PC-3 (cell line): ENCODE results near the gene ATP8A2. TPM values are rescaled to one million over a fixed set of nuclear protein-coding genes. Genes with fewer than 3 reads are reported as not detected.

Experiments used
- ATAC-seq: fragments of 200-7000 bp; cut with Tn5 transposase; 2 replicates; pipeline ENCODE4 v1.9.1; 2020; ENCODE audit warnings: mild to moderate bottlenecking, moderate library complexity
- BruUV-seq: library from RNA; stranded (reverse); fragments of 400-500 nt; replicated peaks from 2 replicates; lab custom pipeline; 2021; lab: Mats Ljungman, UMichigan
- CTCF ChIA-PET: fragments of 300-600 bp; sonication (Branson Sonifier 250); formaldehyde crosslinking; loops from one replicate; lab custom pipeline; 2022; ENCODE audit warnings: antibody characterized with exemption; lab: Charles Lee
- POLR2A ChIA-PET: fragments of 300-600 bp; sonication (Branson Sonifier 250); formaldehyde crosslinking; loops from one replicate; lab custom pipeline; 2022; ENCODE audit warnings: antibody characterized with exemption; ENCODE audit not compliant: unreplicated experiment; lab: Charles Lee
- DNase-seq: peaks from one replicate; pipeline ENCODE4 v3.0.0-alpha.2; 2015
- H2AFZ ChIP-seq: fragments of 300-600 bp; sonication (generic); 2 replicates; pipeline ENCODE4 v1.6.0; 2016; ENCODE audit warnings: antibody characterized with exemption, low read length
- H3F3A ChIP-seq: fragments of 300-600 bp; sonication (generic); one replicate; pipeline ENCODE4 v1.6.0; 2017; ENCODE audit warnings: antibody characterized with exemption, low read length, control low read depth, mild to moderate bottlenecking; ENCODE audit not compliant: unreplicated experiment
- H3K27ac ChIP-seq: fragments of 300-600 bp; sonication (generic); 2 replicates; pipeline ENCODE4 v1.5.1; 2016; ENCODE audit warnings: mild to moderate bottlenecking, low read length
- H3K27me3 ChIP-seq: fragments of 300-600 bp; sonication (generic); 2 replicates; pipeline ENCODE4 v1.6.1; 2016; ENCODE audit warnings: low read length, mixed read lengths
- H3K36me3 ChIP-seq: fragments of 300-600 bp; sonication (generic); 2 replicates; pipeline ENCODE4 v1.6.1; 2016; ENCODE audit warnings: low read depth, mixed run types, low read length, mixed read lengths
- H3K4me1 ChIP-seq: fragments of 300-600 bp; sonication (generic); 2 replicates; pipeline ENCODE4 v1.5.1; 2016; ENCODE audit warnings: low read length; ENCODE audit not compliant: insufficient read depth
- H3K4me2 ChIP-seq: fragments of 300-600 bp; sonication (generic); 2 replicates; pipeline ENCODE4 v1.6.0; 2016; ENCODE audit warnings: low read length
- H3K4me3 ChIP-seq: fragments of 300-600 bp; sonication (generic); 2 replicates; pipeline ENCODE4 v1.5.1; 2016; ENCODE audit warnings: mild to moderate bottlenecking, low read length, mixed read lengths
- H3K79me2 ChIP-seq: fragments of 300-600 bp; sonication (generic); 2 replicates; pipeline ENCODE4 v1.6.1; 2017; ENCODE audit warnings: low read length, mixed read lengths
- H3K9ac ChIP-seq: fragments of 300-600 bp; sonication (generic); 2 replicates; pipeline ENCODE4 v1.6.0; 2016; ENCODE audit warnings: mild to moderate bottlenecking, low read length
- H3K9me2 ChIP-seq: fragments of 300-600 bp; sonication (generic); replicated peaks from 2 replicates; pipeline ENCODE4 v1.6.1; 2016; ENCODE audit warnings: mixed run types, low read length, mixed read lengths
- H3K9me3 ChIP-seq: fragments of 300-600 bp; sonication (generic); 2 replicates; pipeline ENCODE4 v1.6.1; 2016; ENCODE audit warnings: low read length, mixed read lengths
- H4K20me1 ChIP-seq: fragments of 300-600 bp; sonication (generic); 2 replicates; pipeline ENCODE4 v1.6.1; 2016; ENCODE audit warnings: low read length, mixed read lengths
- EZH2 ChIP-seq: fragments of 300-600 bp; sonication (generic); IDR thresholded peaks from one replicate; pipeline ENCODE4 v1.6.1; 2017; ENCODE audit warnings: antibody characterized with exemption, mild to moderate bottlenecking, low read length; ENCODE audit not compliant: unreplicated experiment
- EZH2phosphoT487 ChIP-seq: fragments of 300-600 bp; sonication (generic); IDR thresholded peaks from 2 replicates; pipeline ENCODE4 v1.6.1; 2018; ENCODE audit warnings: mild to moderate bottlenecking, antibody characterized with exemption, low read length, borderline replicate concordance
- intact Hi-C: fragments of 100-400 bp; cut with micrococcal nuclease; formaldehyde crosslinking; loops from 2 replicates; pipeline ENCODE4 v1.9.0; 2023
- total RNA-seq: library from RNA; depleted of rRNA; stranded (reverse); fragments of >200 nt; gene quantifications from 2 replicates; pipeline ENCODE4 v1.2.3, GENCODE V29; 2014
- TF ChIP-seq, protein P1 (sequence below): fragments of 300-600 bp; sonication (generic); conservative IDR thresholded peaks from 2 replicates; pipeline ENCODE4 v1.5.1; 2017; ENCODE audit warnings: antibody characterized with exemption, low read depth, mild to moderate bottlenecking, low read length

ATP8A2 gene
- total RNA-seq, 1 experiment from 2014 or later = 0.04 TPM

DNA sequence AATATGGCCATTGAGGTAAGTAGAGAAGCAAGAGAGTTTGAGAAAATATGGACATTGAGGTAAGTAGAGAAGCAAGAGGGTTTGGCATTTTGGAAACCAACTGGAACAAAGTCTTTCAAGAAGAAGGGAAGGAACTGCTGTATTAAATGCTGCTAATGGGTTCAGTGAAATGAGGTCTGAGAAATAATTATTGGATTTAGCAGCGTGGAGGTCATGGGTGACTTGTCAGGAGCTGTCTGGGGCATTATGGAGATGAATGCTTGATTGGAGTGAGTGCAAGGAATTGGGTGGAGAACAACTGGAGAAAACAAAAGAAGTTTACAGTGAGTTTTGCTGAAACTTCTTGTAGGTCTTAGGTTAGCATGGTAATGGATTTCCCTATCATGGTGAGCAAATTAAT lies 232.3 kb downstream of the ATP8A2 start:
- no peaks in the 10 kb centered on the region for H4K20me1 ChIP-seq
- DNase-seq (no peak), ATAC-seq (no peak)
- no peak overlapping the region for H3K4me2 ChIP-seq
- no peaks in the 10 kb centered on the region for H3F3A ChIP-seq
- intact Hi-C loops = no loop called here
- no peak overlapping the region for H2AFZ ChIP-seq
- POLR2A ChIA-PET = interaction anchor here (0.6 kb wide), 1 partner anchor 177 kb away, joined by 4 read pairs; no protein-coding TSS in a partner anchor
- BruUV-seq = no TSS peak
- H3K36me3 ChIP-seq = no peaks in the 10 kb centered on the region
- H3K27me3 ChIP-seq = peaks cover 39% of the 10 kb centered on the region
- H3K27ac ChIP-seq = no peak overlapping the region
- TF ChIP-seq, protein P1, sequence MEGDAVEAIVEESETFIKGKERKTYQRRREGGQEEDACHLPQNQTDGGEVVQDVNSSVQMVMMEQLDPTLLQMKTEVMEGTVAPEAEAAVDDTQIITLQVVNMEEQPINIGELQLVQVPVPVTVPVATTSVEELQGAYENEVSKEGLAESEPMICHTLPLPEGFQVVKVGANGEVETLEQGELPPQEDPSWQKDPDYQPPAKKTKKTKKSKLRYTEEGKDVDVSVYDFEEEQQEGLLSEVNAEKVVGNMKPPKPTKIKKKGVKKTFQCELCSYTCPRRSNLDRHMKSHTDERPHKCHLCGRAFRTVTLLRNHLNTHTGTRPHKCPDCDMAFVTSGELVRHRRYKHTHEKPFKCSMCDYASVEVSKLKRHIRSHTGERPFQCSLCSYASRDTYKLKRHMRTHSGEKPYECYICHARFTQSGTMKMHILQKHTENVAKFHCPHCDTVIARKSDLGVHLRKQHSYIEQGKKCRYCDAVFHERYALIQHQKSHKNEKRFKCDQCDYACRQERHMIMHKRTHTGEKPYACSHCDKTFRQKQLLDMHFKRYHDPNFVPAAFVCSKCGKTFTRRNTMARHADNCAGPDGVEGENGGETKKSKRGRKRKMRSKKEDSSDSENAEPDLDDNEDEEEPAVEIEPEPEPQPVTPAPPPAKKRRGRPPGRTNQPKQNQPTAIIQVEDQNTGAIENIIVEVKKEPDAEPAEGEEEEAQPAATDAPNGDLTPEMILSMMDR = no peak
- no peak for TF ChIP-seq EZH2
- TF ChIP-seq EZH2phosphoT487 = no peak
- H3K79me2 ChIP-seq = no peaks in the 10 kb centered on the region
- no peaks in the 10 kb centered on the region for H3K9me3 ChIP-seq
- no peaks in the 10 kb centered on the region for H3K9me2 ChIP-seq
- CTCF ChIA-PET = no interaction called here
- no peak overlapping the region for H3K4me3 ChIP-seq
- no peaks in the 10 kb centered on the region for H3K4me1 ChIP-seq
- H3K9ac ChIP-seq = no peak overlapping the region

DNA sequence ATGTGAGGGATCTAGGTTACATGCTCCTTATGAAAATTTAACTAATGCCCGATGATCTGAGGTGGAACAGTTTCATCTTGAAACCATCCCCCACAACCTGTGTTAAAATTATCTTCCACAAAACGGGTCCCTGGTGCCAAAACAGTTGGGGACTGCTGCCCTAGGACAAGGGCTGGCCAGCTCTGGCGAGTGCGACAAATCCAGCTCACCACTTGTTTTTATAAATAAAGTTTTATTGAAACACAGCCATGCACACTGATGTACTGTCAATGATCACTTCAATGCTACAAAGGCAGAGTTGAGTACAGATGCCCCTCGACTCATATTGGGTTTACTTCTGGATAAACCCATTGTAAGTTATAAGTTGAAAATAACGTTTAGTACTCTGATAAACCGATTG lies 235.3 kb downstream of the ATP8A2 start:
- ATAC-seq = no peak
- H3K9me2 ChIP-seq = no peaks in the 10 kb centered on the region
- no peaks in the 10 kb centered on the region for H3K79me2 ChIP-seq
- H3K4me2 ChIP-seq = no peak overlapping the region
- no peaks in the 10 kb centered on the region for H3K9me3 ChIP-seq
- intact Hi-C loops = no loop called here
- BruUV-seq = no TSS peak
- no peaks in the 10 kb centered on the region for H3F3A ChIP-seq
- H3K4me1 ChIP-seq = no peaks in the 10 kb centered on the region
- TF ChIP-seq, protein P1 = no peak
- no peak for TF ChIP-seq EZH2
- no peak for TF ChIP-seq EZH2phosphoT487
- H4K20me1 ChIP-seq = no peaks in the 10 kb centered on the region
- H3K4me3 ChIP-seq = no peak overlapping the region
- no peaks in the 10 kb centered on the region for H3K36me3 ChIP-seq
- no peak overlapping the region for H3K27ac ChIP-seq
- H2AFZ ChIP-seq = no peak overlapping the region
- H3K9ac ChIP-seq = no peak overlapping the region
- no peak for DNase-seq
- POLR2A ChIA-PET = no interaction called here
- peaks cover 17% of the 10 kb centered on the region for H3K27me3 ChIP-seq
- CTCF ChIA-PET = no interaction called here

DNA sequence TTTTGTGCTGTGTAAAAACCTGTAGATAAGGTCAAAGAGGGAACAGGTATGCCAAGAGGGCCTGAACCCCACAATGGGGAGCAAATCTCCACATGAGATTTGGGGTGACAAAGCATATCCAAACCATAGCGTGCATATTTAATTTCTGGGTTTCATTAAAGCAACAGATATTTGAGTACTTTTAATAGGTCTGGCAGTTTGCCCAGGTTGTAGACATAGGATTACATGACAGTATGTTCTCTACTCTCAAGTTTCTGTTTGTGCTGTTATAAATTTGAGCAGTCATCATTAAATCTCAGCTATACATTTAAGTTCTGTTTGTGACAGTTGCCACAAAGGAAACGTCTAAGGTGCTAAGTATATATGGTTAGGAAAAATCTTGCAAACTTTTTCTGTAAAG lies 236.4 kb downstream of the ATP8A2 start:
- no peak for ATAC-seq
- no peaks in the 10 kb centered on the region for H3K9me3 ChIP-seq
- peaks cover 15% of the 10 kb centered on the region for H3K27me3 ChIP-seq
- BruUV-seq = no TSS peak
- TF ChIP-seq EZH2phosphoT487 (no peak), EZH2 (no peak)
- TF ChIP-seq, protein P1 = no peak
- H3K4me3 ChIP-seq = no peak overlapping the region
- DNase-seq = no peak
- H3K9ac ChIP-seq = no peak overlapping the region
- no peaks in the 10 kb centered on the region for H3K9me2 ChIP-seq
- POLR2A ChIA-PET = no interaction called here
- intact Hi-C loops = no loop called here
- no peaks in the 10 kb centered on the region for H3K4me1 ChIP-seq
- no peak overlapping the region for H3K4me2 ChIP-seq
- no peak overlapping the region for H3K27ac ChIP-seq
- H3F3A ChIP-seq = no peaks in the 10 kb centered on the region
- H3K79me2 ChIP-seq = no peaks in the 10 kb centered on the region
- CTCF ChIA-PET = no interaction called here
- H4K20me1 ChIP-seq = no peaks in the 10 kb centered on the region
- H2AFZ ChIP-seq = no peak overlapping the region
- no peaks in the 10 kb centered on the region for H3K36me3 ChIP-seq
